HepG2 (cell line): ENCODE results near the gene MRRF. TPM values are rescaled to one million over a fixed set of nuclear protein-coding genes. Genes with fewer than 3 reads are reported as not detected.

Experiments used
- HDAC2 ChIP-seq: sonication (generic); formaldehyde crosslinking; IDR thresholded peaks from 2 replicates; pipeline ENCODE4 v1.4.0; 2020; ENCODE audit warnings: missing genetic modification reagents
- HHEX ChIP-seq: IDR thresholded peaks from 2 replicates; pipeline ENCODE4 v1.6.1; 2016; ENCODE audit warnings: control low read depth
- HNRNPK ChIP-seq: fragments of 200-400 bp; formaldehyde crosslinking; IDR thresholded peaks from 2 replicates; pipeline ENCODE4 v1.6.1; 2018; ENCODE audit warnings: low read length, low read depth, moderate library complexity, mild to moderate bottlenecking; ENCODE audit not compliant: poor library complexity, severe bottlenecking
- ISX ChIP-seq: sonication (generic); formaldehyde crosslinking; conservative IDR thresholded peaks from 2 replicates; pipeline ENCODE4 v1.5.0; 2020; ENCODE audit warnings: missing genetic modification reagents
- KLF15 ChIP-seq: sonication (generic); formaldehyde crosslinking; IDR thresholded peaks from 2 replicates; pipeline ENCODE4 v1.8.1; 2023; ENCODE audit warnings: borderline replicate concordance, mild to moderate bottlenecking, inconsistent platforms, missing genetic modification reagents, mixed read lengths
- NAIF1 ChIP-seq: sonication (generic); formaldehyde crosslinking; IDR thresholded peaks from 2 replicates; pipeline ENCODE4 v1.5.0; 2020; ENCODE audit warnings: mild to moderate bottlenecking, missing genetic modification reagents, borderline replicate concordance
- NFAT5 ChIP-seq: sonication (generic); formaldehyde crosslinking; IDR thresholded peaks from 2 replicates; pipeline ENCODE4 v1.4.0; 2020; ENCODE audit warnings: missing genetic modification reagents
- NR0B2 ChIP-seq: sonication (generic); formaldehyde crosslinking; IDR thresholded peaks from 2 replicates; pipeline ENCODE4 v1.4.0; 2020; ENCODE audit warnings: mild to moderate bottlenecking, missing genetic modification reagents
- PATZ1 ChIP-seq: sonication (generic); formaldehyde crosslinking; IDR thresholded peaks from 2 replicates; pipeline ENCODE4 v1.4.0; 2020; ENCODE audit warnings: missing genetic modification reagents
- PITX1 ChIP-seq: sonication (generic); formaldehyde crosslinking; IDR thresholded peaks from 2 replicates; pipeline ENCODE4 v1.5.1; 2020; ENCODE audit warnings: mild to moderate bottlenecking, missing genetic modification reagents
- PREB ChIP-seq: sonication (generic); formaldehyde crosslinking; IDR thresholded peaks from 2 replicates; pipeline ENCODE4 v1.4.0; 2020; ENCODE audit warnings: missing genetic modification reagents
- RARG ChIP-seq: sonication (generic); formaldehyde crosslinking; IDR thresholded peaks from 2 replicates; pipeline ENCODE4 v1.4.0; 2020; ENCODE audit warnings: low read depth, mild to moderate bottlenecking, missing genetic modification reagents
- RFXAP ChIP-seq: sonication (generic); formaldehyde crosslinking; IDR thresholded peaks from 2 replicates; pipeline ENCODE4 v1.4.0; 2020; ENCODE audit warnings: missing genetic modification reagents, borderline replicate concordance
- SAFB2 ChIP-seq: sonication (generic); formaldehyde crosslinking; IDR thresholded peaks from 2 replicates; pipeline ENCODE4 v1.5.1; 2020; ENCODE audit warnings: missing genetic modification reagents, low read depth, mild to moderate bottlenecking, borderline replicate concordance
- SALL1 ChIP-seq: sonication (generic); formaldehyde crosslinking; IDR thresholded peaks from 2 replicates; pipeline ENCODE4 v1.8.0; 2022; ENCODE audit warnings: mild to moderate bottlenecking, missing genetic modification reagents
- SP140L ChIP-seq: sonication (generic); formaldehyde crosslinking; IDR thresholded peaks from 2 replicates; pipeline ENCODE4 v1.4.0; 2020; ENCODE audit warnings: missing genetic modification reagents, borderline replicate concordance
- YEATS4 ChIP-seq: sonication (generic); formaldehyde crosslinking; IDR thresholded peaks from 2 replicates; pipeline ENCODE4 v1.4.0; 2020; ENCODE audit warnings: missing genetic modification reagents, borderline replicate concordance
- ZFP36L1 ChIP-seq: sonication (generic); formaldehyde crosslinking; IDR thresholded peaks from 2 replicates; pipeline ENCODE4 v1.8.0; 2022; ENCODE audit warnings: mild to moderate bottlenecking, missing genetic modification reagents, moderate library complexity
- ZNF44 ChIP-seq: sonication (generic); formaldehyde crosslinking; IDR thresholded peaks from 2 replicates; pipeline ENCODE4 v1.5.1; 2020; ENCODE audit warnings: mild to moderate bottlenecking, missing genetic modification reagents
- ZNF577 ChIP-seq: sonication (generic); formaldehyde crosslinking; IDR thresholded peaks from 2 replicates; pipeline ENCODE4 v1.4.0; 2020; ENCODE audit warnings: mild to moderate bottlenecking, low read depth, missing genetic modification reagents, borderline replicate concordance
- polyA plus RNA-seq, 8 experiments: library from polyadenylated mRNA; depleted of rRNA in 3 of 8; stranded (reverse) in 7 of 8; unstranded in 1 of 8; fragments of >200 nt; fragmentation: Illumina TruSeq in 4 of 8; extraction: Trizol in 4 of 8; gene quantifications; 2 replicates each; pipeline versions ENCODE4 v1.2.1 to v1.2.3, GENCODE V29; 2011 to 2016; ENCODE audit warnings: low read depth in 4 of 8, missing spikeins in 1 of 8, mixed read lengths in 1 of 8; ENCODE audit not compliant: insufficient read depth in 1 of 8
- total RNA-seq, 5 experiments: library from RNA; depleted of rRNA; stranded (reverse); fragments of >200 nt; fragmentation: Illumina TruSeq; extraction: Trizol; gene quantifications; 2 replicates each; pipeline ENCODE4 v1.2.3, GENCODE V29; 2016; ENCODE audit warnings: low read depth in 1 of 5

MRRF gene
- total and polyA plus RNA-seq, 2 of the 13 experiments (the other 11 are each of a cell fraction or from before 2014, with no cell fraction given) = 37.3 to 44.3 TPM

GRCh38 chr9:122264360-122265148, at the start of gene MRRF, which contains the start of gene RBM18 (continued):
- TF ChIP-seq NR0B2 (CRISPR knock-in tag) = peak; percentile 98
- TF ChIP-seq ZNF577 (CRISPR knock-in tag) = 0 out of 2 replicates have a peak, but pooled peaks have one; percentile 91
- TF ChIP-seq NFAT5 (CRISPR knock-in tag) = peak; percentile 98
- TF ChIP-seq PREB (CRISPR knock-in tag) = no peak
- TF ChIP-seq HHEX = no peak
- TF ChIP-seq SAFB2 (CRISPR knock-in tag) = peak; percentile 96
- no peak; the same call in 1 of the 2 replicates for TF ChIP-seq RFXAP
- TF ChIP-seq YEATS4 (CRISPR knock-in tag) = peak; percentile 91; the same call in 1 of the 2 replicates
- TF ChIP-seq SALL1 (CRISPR knock-in tag) = peak; percentile 99
- TF ChIP-seq HDAC2 (CRISPR knock-in tag) = peak; percentile 92
- TF ChIP-seq RARG (CRISPR knock-in tag) = 0 out of 2 replicates have a peak, but pooled peaks have one; percentile 45
- TF ChIP-seq ZFP36L1 (CRISPR knock-in tag) = peak; percentile 31; the same call in 1 of the 2 replicates
- TF ChIP-seq PATZ1 (CRISPR knock-in tag) = no peak
- TF ChIP-seq ISX (CRISPR knock-in tag) = no peak
- TF ChIP-seq KLF15 = peak; percentile 93; the same call in 1 of the 2 replicates
- TF ChIP-seq ZNF44 (CRISPR knock-in tag) = peak; percentile 94
- peak; percentile 89 for TF ChIP-seq NAIF1
- TF ChIP-seq HNRNPK = no peak
- TF ChIP-seq SP140L (CRISPR knock-in tag) = no peak
- TF ChIP-seq PITX1 (CRISPR knock-in tag) = peak; percentile 90
